HG02973 (cell line): Measurements from ENCODE around the gene NAT16.
"Not testable (repeated sequence)": the region's sequence is repeated elsewhere in the genome, so short reads cannot be mapped to it uniquely, and the experiment has no call there.

Experiments
- ATAC-seq: cut with Tn5 transposase; IDR thresholded peaks from one replicate; pipeline ENCODE4 v1.9.1; 2021; ENCODE audit warnings: moderate library complexity; ENCODE audit not compliant: unreplicated experiment

The NAT16 gene

GRCh38 chr7:101180130-101180755 is at the start of gene NAT16:
NAT16 (minus strand) TSS chr7:101180293; CDS start chr7:101174807, 5,486 bp downstream.
- no peak for ATAC-seq

- no peak for ATAC-seq
Observed at GRCh38 chr7:101226721-101227120, 46.6 kb upstream of the NAT16 start.

GRCh38 chr7:101225650-101226049 is 45.6 kb upstream of the NAT16 start:
- no peak for ATAC-seq

DNA sequence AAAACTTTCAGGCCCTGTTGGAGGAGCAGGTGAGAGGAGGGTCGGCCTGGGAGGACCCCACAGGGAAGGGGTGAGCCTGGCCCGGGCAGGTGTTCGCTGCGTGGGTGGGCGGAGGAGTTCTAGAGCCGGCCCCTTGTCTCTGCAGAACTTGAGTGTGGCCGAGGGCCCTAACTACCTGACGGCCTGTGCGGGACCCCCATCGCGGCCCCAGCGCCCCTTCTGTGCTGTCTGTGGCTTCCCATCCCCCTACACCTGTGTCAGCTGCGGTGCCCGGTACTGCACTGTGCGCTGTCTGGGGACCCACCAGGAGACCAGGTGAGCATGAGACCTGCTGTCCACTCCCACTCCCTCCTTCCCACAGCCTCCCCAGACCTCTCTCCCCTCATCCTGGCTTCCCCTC is 43.4 kb upstream of the NAT16 start:
- no peak for ATAC-seq

- no peak for ATAC-seq
Observed at GRCh38 chr7:101222275-101222830, 42.3 kb upstream of the NAT16 start.

GRCh38 chr7:101220295-101220694 is 40.2 kb upstream of the NAT16 start:
- no peak for ATAC-seq

GRCh38 chr7:101218236-101219125 is 38.4 kb upstream of the NAT16 start:
- ATAC-seq, result no peak

- peak; percentile 44 for ATAC-seq
Observed at GRCh38 chr7:101217388-101218235, 37.5 kb upstream of the NAT16 start, which contains the start of the genes PLOD3 and ZNHIT1. PLOD3 (minus strand) TSS chr7:101217581; CDS start chr7:101217274, 307 bp downstream. ZNHIT1 (plus strand) TSS chr7:101218165; CDS start chr7:101218196, 31 bp downstream.

DNA sequence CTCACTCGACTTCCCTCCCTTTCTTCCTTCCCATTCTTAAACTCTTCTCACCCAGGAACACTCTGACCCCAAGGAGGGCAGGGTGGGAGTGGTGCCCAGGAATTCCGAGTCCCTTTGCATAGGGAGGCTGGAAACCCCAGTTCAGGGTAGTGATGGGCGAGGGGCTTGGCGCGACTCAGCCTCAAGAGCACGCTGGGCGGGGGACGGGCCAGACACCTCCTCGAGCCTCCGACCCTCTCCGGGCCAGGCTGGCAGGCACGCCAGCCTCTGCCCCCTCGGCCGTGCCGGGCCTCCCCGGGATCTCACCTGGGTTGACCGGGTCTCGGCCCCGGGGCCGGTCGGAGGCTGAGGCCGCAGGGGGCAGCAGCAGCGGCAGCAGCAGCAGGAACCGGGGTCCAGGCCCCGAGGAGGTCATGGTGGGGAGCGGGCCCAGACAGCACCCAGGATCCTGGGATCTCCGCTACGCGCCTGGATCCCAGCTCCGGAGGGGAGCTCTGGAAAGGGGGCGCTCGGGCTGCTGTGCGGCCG is 36.8 kb upstream of the NAT16 start:
- ATAC-seq, result peak; percentile 24

DNA sequence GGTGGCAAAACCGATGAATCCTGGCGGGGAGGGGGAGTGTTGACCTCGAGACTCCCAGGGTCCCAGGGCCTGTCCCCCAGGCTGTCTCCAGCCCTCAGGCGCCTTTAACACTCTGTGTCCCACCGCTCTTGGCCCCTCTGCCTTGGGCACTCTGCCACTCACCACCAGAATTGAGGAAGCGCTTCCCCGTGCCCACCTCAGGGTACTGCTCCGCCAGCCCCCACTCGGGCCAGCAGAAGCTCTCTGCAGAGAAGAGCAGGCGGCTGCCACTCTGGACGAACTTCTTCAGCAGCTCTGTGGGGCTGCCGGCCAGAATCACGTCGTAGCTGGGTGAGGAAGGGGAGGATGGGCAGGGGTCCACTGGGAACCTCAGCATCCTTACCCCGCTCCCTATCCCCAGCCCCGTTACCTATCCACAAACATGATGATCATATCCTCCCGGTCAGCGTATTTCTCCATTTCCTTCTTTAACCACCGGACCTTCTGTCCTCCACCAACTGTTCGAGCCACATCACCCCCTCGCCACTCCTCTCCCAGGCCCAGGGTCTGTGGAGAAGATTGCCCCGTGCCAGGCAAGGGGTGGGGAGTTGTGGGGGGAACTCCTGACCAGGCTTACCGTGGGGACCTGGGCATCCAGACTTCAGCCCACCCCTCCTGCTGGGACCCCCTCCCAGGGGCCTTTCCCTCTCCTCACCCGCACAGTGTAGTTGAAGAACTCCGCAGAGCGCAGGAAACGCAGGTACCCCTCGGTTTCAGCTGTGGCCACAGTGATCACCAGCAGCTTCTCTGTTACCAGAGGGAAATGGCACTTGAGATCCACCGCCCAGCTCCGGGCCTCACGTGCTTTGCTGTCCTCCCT is 36.1 kb upstream of the NAT16 start:
- ATAC-seq, result no peak

DNA sequence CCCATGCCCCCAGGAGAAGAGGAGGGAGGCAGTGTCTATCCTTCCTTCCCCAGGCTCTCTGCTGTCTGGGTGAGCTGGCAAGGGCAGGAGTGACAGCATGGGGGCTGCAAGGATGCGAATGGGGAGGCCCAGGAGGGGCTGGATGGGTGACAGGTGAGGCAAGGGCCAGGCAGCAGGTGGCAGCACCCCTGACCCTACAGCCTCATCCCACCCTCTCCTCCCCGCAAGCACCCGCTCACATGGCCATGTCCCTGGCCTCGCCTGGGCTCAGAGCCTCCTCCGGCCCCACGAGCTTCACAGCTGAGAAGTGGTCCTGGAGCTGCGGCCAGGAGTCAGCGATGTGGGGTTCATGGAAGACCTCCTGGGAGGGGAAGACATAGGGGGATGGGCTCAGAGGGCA is 31.9 kb upstream of the NAT16 start:
- ATAC-seq, result no peak

DNA sequence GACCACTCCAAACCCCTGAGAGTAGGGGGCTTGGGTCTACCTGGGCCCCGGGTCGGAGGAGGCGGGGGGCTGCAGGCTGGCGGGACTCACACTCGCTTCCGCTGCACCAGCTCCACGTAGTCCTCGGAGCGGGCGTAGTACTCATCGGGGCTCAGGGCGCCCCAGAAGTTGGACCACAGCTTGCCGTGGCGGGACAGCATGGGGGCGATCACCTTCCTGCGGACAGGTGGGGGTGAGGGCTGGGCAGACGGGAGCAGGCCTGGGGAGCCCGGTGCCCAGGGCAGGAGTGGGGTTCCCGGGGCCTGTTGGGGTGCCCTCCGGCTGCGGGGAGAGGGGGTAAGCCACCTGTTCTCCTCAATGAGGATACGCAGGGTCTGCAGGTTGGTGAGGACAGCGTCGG is 31.4 kb upstream of the NAT16 start:
- no peak for ATAC-seq

- no peak for ATAC-seq
Observed at GRCh38 chr7:101210143-101210542, 30.1 kb upstream of the NAT16 start.

GRCh38 chr7:101208794-101209193 is 28.7 kb upstream of the NAT16 start:
- no peak for ATAC-seq

DNA sequence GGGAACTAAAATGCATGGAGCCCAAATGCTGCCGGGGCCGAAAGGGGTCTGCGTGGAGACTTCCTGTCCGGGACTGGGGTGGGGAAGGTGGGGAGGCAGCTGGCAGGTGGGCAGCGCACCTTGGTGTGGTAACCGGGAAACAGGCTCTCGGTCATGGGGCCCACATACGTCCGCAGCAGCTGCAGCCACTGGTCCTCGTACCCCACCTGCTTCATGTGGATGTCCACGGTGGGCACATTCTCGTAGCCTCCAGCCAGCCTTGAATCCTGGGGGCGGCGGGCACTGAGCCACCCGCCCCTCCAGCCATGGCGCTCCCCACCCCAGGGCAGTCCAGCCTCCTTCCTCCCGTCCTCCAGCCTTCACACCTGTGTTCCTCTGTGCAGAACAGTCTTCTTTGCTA is 27.4 kb upstream of the NAT16 start:
- no peak for ATAC-seq

DNA sequence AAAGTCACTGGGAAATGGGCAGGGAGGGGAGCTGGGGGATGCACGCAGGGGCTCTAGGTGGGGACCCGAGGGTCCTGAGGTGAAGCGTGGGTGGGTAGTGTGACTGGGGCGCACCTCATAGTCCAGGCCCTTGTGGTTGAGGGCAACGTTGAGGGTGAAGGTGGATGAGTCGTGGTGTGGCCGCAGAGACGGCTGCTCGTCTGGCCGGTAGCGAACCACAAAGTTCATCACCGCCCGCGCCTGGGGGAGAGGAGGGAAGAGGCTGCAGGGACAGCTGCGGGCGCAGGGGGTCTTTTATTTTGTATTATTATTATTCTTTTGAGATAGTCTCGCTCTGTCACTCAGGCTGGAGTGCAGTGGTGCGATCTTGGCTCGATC is 26.6 kb upstream of the NAT16 start:
- no peak for ATAC-seq

DNA sequence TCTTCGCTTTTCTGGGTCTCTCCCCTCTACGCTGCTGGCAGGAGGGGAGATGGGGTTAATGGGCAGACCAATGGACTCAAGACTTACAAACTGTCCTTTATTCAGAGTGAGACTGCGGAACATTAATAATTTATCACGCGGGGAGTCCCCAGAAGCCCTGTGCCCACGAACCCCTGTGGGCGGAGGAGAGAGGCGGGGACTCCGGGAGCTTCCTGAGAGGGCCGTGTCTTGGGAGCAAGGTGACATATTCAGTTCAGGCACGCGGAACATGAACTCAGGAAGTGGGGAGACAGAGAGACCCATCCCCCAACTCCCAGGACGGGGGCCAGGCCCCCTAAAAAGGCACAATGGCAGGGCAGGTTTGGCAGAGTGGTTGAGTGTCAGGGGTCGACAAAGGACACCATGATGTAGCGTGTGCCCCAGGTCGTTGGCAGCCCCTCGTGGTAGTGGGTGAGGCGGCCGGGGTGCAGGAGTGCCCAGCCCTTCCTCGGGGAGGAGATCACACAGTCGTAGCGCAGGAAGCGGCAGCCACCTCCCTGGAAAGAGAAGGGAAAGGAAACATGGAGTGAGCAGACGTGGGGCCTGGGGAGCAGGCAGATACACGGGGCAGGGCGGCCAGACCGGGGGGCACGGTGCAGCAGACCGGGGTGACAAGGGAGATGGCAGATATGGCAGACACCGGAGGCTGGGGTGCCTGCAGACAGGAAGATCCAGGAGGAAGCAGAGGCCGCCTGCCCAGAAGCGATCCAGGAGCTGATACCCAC is 26.0 kb upstream of the NAT16 start:
- ATAC-seq, result no peak

GRCh38 chr7:101203740-101204738 is 23.9 kb upstream of the NAT16 start:
- ATAC-seq, result not testable (repeated sequence)
